Uterus (tissue), 2 donors: ENCODE results near the gene C6orf89.

Experiments used
- CTCF ChIP-seq, 4 experiments: fragments of 200-600 bp in 2 of 4; fragments of 450-650 bp in 2 of 4; sonication (generic) in 2 of 4; IDR thresholded peaks; one replicate each; pipeline ENCODE4 v1.5.1; 2016 to 2019; ENCODE audit warnings: antibody characterized with exemption in 4 of 4, mild to moderate bottlenecking in 2 of 4, moderate library complexity in 1 of 4
- POLR2A ChIP-seq, 2 donors: fragments of 450-650 bp; IDR thresholded peaks; one replicate each; pipeline ENCODE4 v1.6.1; 2016; ENCODE audit warnings: antibody characterized with exemption in 2 of 2, mild to moderate bottlenecking in 1 of 2, moderate library complexity in 1 of 2

- TF ChIP-seq CTCF (IDR thresholded peaks at IDR 0.05): no peak
- no peak for TF ChIP-seq POLR2A (IDR thresholded peaks at IDR 0.05)
Measured at GRCh38 chr6:36848658-36849441, 36.9 kb upstream of the C6orf89 start.
